GM18951 (cell line): ENCODE results near the gene KCTD16.

Source experiments
- POLR2A ChIP-seq: IDR thresholded peaks from 4 replicates; pipeline ENCODE4 v1.6.1; 2011; ENCODE audit warnings: mild to moderate bottlenecking; ENCODE audit not compliant: insufficient read length, insufficient read depth; ENCODE audit errors: extremely low read depth
- in situ Hi-C: fragments of 300-500 bp; cut with MboI; formaldehyde crosslinking; loops from one replicate; pipeline ENCODE4 v1.12.0; 2022; ENCODE audit warnings: low sequenced_read_pairs, mixed read lengths, inconsistent platforms; ENCODE audit not compliant: unreplicated experiment

The KCTD16 gene

DNA sequence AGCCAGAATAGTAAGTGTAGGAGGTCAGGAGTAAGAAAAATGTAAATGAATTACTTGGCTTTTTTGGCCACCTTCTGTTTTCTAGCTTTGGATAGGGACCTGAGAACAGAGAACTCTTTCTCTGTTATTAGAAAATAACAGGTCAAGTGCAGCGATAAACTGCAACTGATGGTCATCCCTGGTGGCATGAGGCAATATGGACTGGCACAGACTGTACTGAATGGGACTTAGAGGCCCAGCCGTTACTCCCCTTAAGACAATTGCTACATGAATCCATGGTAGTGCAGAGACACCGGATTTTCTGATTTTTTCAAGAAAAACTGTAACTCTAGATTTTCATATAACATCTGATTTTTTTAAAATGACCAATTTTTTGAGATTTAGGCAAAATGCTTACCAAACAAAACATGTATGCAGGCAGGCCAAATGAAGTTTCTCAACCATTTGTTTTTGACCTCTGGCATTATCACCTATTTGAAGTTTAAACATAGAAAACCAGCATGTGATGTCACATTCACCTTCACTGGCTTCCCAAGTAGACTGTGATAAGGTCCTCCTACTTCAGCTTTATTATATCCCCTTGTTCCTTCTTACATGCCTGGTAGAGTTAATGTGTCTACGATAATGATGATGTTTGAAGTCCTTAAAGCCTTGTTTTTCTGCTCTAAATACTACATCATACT is 262.6 kb downstream of the KCTD16 start:
- no peak for TF ChIP-seq POLR2A
- in situ Hi-C loops = no loop called here

DNA sequence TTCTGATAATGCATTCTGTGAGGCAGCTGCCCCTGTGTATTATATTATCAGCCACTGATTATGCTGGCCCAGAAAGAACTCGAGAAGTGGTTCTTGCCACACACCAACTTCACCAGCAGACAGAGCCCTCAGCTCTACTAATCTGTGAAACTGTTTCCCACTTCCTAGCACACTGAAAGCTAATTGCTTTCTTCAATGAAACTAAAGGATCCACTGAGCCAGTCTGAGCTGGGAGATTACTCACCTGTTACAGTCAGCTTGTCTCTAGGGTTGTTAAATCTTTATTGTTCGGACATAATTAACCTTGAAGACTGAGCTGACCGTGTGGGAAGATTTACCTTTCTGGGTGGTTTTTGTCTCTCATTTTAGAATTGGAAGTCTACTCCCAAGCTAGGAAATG is 263.2 kb downstream of the KCTD16 start:
- in situ Hi-C loops = no loop called here
- no peak for TF ChIP-seq POLR2A

DNA sequence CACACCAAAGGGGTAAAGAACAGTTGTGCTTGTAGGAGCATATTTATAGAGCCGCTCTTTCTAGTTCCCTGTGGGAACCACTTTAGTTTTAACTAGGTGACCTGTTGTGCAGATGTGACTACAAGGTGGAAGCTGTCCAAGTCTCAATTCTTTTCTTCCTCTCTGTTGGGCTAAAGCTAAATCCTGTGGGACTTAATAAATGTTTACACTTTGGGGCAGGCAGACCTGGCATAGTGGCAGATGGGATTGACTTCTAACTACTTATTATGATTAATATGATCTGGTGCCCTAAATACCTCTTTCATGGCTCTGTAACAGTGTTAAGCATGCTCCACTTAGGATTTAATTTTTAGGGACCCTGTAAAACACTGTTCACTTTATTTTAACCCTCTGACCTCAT is 265.3 kb downstream of the KCTD16 start:
- no peak for TF ChIP-seq POLR2A

DNA sequence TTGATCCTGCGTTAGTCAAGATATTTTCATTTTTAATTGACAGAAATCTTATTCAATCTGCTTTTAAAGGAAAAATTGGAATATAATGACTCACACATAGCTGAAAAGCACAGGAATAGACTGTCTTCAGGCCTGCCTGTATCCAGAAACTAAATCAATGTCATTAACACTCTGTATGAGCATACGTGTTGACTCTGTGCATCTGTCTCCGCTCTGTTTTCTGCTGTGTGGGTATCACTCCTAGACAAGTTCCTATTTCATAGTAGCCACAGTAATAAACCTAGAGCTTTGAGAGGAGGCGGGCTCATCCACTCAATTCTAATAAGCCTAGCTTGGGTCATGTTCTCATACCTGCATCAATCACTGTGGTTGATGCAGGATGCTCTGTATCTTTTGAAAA is 267.6 kb downstream of the KCTD16 start:
- TF ChIP-seq POLR2A = no peak

More for the DNA sequence above, 265.3 kb downstream of the KCTD16 start:
- in situ Hi-C loops = no loop called here

DNA sequence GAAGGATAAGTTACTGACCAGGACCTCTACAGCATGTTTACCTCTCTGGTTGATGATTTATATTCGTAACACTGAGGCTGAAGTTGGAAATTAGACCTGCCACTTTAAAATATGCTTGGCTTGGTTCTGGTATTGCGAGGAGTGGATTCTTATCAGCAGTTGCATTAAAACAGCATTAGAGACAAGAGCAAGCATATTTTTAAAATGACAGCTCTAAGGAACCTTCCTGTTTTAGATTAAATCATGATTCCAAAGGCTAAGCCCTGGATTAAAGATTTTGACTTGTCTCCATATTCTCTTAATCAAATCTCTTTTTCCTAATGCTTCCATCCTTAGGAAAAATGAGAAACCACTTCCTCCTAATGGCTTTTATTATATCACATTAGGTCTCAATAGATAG is 277.8 kb downstream of the KCTD16 start:
- in situ Hi-C loops = no loop called here
- no peak for TF ChIP-seq POLR2A

More for the DNA sequence above, 267.6 kb downstream of the KCTD16 start:
- in situ Hi-C loops = no loop called here

DNA sequence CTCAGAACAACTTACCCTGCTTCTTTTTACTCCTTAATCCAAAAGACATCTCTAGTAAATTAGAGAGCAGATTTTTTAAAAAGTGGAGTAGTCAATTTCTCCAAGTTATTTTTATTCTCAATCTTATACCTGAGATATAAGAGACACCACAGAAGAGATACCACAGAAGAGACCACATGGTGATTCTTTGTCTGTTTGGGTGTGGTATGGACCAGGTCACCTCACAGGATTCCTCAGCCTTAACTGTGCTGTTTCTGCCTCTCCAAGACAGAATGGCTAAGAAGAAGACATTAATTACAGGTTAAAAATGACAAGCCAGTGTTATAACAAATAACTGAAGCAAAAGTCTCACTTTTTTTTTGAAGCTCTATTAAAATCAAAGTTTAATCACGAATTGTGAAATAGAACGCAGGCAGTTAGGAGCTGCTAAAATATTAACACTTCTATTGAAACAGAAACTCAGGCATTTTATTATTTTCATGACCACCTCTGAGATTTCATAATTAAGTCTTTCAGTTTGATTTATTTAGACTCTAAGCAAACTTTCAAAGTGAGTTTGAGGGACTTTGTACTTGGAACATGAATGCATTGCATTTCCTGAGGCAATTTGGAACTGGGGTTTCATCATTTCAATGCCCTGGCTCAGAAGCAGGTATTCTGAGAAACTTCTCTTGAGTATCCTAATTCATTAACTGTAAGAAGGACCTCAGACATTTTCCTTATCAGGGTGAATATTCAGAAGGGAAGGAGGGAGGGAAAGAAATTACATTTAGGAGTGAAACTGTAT is 280.7 kb downstream of the KCTD16 start:
- in situ Hi-C loops = no loop called here
- TF ChIP-seq POLR2A = no peak

DNA sequence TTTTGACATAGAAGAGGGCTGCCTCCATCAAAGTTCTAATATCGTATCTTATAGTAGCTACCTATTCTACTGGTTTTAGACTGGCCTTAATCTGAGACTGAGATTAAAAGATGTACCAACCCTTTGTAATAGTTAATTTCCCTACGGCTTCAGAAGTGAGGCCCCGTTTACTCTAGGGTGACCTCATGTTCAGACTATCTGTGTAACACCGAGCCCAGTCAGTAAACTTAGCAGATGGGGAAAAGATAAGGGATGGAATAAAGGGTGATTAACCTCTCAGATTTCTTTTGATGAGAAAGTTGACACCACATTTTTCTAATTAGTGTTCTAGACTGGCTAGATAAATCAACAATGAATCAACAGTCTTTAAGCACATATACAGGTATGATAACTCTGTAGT is 283.1 kb downstream of the KCTD16 start:
- in situ Hi-C loops = no loop called here
- TF ChIP-seq POLR2A = no peak

DNA sequence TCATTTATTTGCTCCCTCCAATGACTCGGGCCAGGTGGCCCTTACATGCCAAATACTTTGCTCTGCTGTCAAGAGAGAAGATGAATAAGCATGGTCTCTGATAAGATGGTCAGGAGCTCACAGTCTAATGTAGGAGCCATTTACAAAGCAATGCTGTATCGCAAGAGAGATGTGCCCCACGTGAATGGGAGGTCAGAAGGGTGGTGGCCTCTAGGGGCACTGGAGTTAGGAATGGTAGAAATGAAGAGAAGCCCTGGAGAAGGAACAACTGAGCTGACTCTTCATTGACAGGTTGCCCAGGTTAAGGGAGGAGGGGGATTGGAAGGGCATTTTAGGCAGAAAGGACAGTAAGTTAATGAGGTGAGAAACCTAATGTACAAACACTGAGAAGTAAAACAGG is 286.5 kb downstream of the KCTD16 start:
- in situ Hi-C loops = no loop called here
- TF ChIP-seq POLR2A = no peak

DNA sequence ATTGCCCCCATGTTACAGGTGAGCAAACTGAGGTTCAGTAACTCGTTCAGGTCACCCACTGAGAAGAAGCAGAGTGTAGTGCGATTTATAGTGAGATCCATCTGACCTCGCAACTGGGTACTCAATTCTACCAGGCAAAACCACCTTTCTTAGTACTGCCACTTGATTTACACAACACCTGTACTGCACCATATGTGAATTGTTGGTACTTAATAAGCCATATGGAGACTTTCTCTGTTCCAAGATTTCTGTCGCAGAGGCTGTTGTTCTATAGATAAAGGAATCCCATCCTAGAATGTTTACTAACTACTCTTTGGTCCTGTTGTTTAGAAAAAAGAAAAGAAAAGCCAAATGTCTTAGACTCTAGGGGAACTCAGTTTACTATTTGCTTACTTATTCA is 287.5 kb downstream of the KCTD16 start:
- no peak for TF ChIP-seq POLR2A
- in situ Hi-C loops = no loop called here

DNA sequence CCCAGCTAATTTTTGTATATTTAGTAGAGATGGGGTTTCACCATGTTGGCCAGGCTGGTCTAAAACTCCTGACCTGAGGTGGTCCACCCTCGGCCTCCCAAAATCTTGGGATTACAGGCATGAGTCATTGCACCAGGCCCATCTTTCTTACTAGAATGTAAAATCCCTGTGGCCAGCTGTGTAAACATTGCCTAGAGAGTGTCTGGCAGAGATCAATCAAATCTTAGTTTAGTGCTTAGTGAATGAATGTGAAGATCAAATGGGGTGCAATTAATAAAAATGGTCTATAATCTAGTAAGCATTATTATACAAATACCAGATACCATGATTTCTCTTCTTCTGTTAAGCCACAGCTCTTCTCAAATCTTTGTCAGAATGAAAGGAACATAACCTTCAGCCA is 289.9 kb downstream of the KCTD16 start:
- in situ Hi-C loops = no loop called here
- no peak for TF ChIP-seq POLR2A

DNA sequence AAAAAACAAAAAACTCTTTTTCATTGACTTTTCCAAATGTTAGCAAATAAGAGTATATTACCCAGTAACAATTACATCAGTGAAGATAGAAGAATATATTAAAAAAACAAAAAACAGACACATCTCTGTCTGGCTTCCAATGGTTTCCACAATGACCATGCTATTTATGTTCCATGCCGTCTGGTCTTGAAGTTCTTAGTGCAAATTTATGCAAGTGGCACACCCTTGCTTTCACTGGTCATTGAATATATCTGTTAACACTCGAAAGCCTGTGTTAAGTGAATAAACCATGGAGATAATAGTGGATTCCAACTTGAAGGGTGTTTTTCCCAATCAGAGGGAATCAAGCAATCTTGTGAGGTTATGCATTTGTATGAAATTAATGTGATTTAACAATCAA is 291.9 kb downstream of the KCTD16 start:
- no peak for TF ChIP-seq POLR2A
- in situ Hi-C loops = no loop called here

DNA sequence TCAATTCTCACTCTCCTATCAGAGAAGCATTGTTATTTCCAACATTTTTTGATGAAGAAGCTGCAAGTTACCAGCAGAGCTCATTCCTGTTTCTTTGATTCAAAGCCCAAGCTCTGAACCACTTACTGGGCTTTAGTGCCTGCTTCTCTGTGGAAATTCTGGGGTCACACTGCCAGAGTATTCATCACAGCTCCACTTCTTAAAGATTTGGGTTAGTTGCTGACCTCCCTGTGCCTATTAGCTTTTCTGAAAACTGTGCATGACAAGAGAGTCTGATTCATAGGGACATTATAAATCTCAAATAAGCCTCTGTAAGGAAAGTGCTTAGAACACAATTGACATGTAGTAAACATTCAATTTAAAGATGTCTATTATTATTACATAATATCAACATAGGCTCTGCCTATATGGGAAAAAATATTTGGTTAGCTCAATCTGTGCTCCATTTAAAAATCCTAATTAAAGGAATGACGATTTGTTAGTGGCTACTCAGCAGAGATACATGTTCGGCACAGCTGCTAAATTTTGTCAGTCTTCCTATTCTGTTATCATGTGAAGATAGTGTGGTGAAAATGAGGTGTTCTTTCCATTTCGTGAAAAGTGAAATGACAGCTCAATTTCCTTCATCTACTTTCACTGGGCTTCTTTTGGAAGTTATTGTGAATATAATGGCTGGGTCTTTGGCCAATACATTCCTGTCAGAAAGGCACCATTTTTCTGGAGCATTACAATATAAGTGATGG is 293.0 kb downstream of the KCTD16 start:
- TF ChIP-seq POLR2A = no peak

DNA sequence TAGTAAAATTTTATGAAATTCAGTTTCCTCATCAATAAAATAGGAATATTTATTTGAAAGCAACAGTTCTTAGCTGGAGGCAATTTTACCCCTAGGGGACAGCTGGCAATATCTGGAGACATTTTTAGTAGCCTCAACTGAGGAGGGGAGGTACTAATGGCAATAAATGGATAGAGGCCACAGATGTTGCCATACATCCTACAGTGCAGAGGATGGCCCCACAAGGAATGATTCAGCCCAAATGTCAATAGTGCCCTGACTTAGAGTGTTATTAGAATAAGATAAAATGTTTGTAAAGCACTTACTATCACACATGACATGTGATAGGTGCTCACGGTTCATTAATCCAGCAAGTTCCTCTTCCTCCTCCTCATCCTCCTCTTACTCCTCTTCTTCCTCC is 293.6 kb downstream of the KCTD16 start:
- TF ChIP-seq POLR2A = no peak
- in situ Hi-C loops = no loop called here

More for the DNA sequence above, 293.0 kb downstream of the KCTD16 start:
- in situ Hi-C loops = no loop called here
